GM19240 (cell line): ENCODE measurements around the gene PLCXD1.
"Not testable (repeated sequence)": the region's sequence is repeated elsewhere in the genome, so short reads cannot be mapped to it uniquely, and the experiment has no call there.

Source experiments
- DNase-seq: peaks from one replicate; pipeline ENCODE4 v3.0.0; 2011; ENCODE audit warnings: low spot score; ENCODE audit not compliant: insufficient read length

PLCXD1 gene

DNA sequence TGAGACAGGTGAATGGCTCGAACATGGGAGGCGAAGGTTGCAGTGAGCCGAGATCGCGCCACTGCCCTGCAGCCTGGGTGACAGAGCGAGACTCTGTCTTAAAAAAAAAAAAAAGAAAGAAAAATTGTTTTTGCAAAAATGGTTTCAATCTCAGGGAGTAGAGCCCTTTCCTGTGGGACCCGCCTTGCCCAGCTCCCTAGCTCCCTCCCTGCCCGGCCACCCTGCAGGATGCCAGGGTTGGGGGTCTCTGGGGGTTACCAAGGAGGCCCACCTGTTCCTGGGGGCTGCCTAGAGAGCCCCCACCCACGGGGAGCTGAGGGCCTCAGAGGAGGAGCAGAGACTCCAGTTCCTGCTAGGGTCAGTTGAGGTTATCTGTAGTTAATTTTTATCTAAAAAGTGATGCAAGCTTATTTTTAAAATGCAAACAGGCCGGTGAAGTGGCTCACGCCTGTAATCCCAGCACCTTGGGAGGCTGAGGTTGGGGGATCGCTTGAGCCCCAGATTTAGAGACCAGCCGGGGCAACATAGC, 18.7 kb upstream of the PLCXD1 start:
- no peak for DNase-seq

DNA sequence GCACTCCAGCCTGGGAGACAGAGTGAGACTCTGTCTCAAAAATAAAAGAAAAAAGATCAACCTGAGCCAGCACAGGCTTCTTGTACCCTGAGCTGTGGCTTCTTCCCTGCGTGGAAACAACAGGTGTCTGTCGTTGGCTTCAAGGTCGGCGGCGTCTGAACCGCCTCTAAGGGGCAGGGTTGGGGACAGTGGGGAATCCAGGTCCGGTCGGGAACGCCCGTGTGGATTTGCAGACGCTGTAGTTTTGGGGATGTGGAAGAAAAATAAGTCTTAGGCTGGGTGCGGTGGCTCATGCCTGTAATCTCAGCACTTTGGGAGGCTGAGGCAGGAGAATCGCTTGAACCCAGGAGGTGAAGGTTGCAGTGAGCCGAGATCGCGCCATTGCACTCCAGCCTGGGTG, 17.2 kb upstream of the PLCXD1 start:
- DNase-seq = not testable (repeated sequence)

DNA sequence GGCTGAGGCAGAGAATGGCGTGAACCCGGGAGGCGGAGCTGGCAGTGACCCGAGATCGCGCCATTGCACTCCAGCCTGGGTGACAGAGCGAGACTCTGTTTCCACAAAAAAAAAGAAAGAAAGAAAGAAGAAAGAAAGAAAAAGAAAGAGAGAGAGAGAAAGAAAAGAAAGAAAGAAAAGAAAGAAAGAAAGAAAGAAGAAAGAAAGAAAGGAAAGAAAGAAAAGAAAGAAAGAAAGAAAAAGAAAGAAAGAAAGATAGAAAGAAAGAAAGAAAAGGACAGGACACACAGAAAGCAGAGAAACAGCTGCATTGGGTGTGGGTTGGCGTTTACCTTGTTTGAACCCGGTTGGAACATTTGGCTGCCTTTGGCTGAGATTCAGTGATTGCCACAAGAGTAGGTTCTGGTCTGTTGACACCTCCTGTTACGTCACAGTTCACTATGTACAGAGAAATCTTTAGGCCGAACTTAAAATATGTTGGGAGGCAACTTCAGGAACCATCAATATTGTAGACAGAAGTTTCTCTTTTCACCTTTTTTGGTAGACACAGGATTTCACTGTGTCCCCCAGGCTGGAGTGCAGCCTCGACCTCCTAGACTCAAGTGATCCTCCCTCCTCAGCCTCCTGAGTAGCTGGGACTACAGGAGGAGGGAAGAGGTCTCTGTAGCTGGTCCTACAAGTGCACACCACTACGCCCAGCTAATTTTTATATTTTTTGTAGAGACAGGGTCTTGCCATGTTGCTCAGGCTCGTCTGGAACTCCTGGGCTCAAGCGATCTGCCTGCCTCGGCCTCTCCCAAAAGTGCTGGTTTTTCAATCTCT, 16.3 kb upstream of the PLCXD1 start:
- DNase-seq = no peak

DNA sequence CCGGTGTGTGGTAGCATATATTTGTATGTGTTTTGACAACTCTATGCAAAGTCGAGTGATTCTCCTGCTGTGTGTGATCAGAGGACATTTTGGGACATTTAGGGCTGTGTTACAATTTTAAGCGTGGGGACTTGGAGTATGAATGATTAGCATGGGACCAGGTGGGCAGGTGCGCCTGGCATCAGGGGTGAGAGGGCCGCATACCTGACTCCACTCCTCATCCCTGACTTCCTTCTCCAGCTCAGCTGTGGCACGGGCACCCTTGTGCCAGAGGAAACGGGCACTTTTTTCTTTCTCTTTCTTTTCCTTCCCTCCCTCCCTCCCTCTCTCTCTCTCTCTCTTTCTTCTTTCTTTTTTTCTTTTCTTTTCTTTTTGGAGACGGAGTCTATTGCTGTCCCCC, 15.7 kb upstream of the PLCXD1 start:
- DNase-seq = no peak

DNA sequence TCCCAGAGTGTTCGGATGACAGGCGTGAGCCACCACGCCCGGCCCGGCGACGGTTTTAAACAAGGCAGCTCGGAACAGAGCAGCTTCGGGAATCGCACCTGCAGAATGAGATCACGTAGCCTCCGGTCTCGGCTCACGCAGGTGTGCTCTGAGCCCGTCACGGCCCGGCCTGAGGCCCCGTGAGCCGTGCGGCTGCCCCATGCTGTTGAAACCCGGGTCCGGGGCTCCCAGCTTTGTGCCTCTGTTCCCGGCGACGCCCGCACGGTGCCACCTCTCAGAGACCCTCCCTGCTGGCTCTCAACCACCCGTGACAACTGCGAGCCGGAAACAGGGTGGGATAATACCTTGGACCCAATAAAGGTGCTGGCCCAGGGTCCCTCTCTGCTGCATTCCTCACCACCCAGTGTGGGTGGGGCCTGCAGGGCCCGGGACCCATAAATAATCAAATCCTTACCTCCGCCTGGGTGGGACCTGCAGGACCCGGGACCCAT, 13.4 kb upstream of the PLCXD1 start:
- no peak for DNase-seq

DNA sequence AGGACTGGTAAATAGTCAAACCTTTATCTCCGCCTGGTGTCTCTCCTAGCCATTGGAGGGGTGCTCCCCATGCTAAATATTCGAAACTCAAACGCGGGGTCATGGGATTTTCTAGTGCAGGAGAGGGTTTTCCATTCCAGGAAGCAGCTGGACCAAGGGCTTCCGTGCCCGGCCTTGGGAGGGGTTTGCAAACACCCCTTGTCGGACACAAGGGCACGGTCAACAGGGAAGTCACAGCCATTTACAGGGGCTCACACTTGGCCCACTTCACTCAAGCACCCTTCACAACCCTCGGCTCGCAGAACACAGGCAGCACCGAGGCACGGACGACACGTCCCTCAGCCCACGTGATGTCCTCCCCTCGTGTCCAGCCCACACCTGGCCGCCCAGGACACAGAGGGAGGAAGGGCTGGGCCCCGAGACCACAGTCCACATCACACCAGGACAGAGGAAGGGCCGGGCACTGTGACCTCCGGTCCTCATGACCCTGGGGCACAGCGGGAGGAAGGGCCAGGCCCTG, 10.3 kb upstream of the PLCXD1 start:
- DNase-seq = no peak

DNA sequence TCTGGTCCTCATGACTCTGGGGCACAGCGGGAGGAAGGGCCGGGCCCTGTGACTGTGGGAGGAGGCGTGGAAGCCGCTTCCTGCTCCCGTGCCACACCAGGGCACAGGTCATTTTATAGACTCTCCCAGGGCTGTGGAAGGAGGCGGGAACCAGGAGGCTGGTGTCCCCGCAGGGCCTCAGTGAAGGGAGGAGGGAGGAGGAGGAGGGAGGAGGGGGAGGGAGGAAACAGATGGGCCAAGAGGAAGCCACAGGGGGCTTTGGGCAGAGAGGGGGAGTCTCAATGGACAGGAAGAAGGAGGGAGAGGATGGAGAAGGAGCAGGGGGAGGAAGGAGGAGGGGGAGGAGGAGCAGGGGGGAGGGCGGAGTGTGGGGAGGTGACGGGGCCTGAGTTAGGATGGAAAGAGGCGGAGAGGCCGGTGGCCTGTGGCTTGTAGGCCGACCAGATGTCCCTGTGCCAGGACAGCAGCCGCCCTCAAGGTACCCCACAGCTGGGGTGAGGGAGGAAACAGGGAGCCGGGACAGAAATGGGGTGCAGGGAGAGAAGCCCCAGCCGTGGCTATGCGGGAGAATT, 6.2 kb upstream of the PLCXD1 start:
- no peak for DNase-seq

DNA sequence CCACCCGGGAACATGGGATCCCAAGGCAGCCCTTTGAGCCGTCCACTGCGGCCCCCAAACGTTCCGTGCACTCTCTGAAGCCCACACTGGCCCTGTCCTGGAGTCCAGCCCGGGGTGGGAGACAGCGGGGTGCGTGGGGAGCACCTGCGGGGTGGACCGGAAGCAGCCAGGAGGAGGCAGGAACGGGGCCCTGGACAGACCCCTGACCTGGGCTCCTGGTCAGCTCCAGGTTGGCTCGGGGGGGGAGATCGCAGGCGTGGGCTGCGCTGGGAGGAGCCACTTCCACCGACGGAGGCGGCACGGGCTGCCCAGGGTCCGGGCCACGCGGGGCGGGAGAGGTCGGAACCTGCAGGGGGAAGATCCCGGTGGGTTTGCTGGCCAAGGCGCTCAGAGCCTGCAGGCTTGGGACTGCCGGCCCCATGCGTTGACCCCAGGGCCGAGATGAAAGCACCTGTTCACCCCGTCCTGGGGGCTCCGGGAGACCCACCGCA, 5.7 kb upstream of the PLCXD1 start:
- DNase-seq = no peak

DNA sequence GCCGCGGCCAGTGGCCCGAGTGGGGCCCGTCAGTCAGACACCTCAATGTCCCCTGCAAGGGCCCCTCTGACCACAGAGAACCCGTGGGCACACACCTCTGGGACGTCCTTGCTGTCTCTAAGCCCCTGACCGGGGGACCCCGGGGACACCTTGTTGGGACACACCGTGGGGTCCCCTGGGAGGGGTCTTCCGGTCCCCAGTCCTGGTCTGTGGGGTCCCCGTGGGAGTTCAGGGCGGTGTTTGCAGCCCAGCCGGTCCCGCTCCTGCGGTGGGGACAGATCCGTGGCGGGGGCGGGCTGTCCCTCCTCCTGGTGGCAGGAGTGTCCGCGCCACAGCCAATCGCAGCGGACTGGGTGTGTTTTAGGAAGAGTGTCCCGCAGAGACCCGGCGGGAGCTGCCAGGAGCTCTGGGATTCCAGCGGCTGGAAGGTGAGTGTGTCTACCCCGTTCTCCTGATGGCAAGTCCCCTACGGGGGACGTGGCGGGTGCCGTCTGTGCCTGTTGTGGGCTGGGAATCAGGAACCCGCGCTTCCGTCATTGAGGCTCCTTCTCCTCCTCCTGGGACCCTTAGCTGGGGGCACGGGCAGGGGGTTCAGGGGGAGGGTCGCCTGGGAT, 5.1 kb upstream of the PLCXD1 start:
- DNase-seq = no peak

DNA sequence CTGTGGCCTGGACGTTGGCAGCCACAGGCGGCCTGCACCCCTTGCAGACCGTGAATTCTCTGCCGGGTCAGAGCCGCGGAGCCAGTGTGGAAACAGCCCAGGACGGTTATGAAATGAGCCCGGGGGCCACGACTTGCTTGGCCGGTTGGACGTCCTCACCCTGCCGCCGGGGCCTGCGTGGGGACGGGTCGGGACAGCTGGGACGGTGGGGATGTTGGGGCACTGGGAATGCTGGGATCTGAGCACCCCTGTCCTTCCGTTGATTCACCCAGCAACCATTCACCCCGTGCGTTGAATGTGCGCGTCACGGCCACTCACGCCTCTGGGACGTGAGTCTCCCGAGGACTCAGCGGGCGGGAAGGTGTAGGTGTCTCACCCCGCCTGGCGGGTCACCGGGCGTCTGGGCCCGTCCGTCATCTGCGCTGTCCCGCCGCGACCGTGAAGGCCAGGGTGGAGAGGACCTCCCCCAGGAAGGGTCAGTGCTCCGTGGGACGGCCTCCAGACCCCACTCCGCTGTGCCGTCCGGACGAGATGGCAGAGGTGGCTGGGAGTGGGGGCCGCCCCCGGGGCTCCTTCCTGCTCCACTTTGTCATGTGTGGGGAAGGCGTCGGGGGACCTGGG, 4.5 kb upstream of the PLCXD1 start:
- no peak for DNase-seq

DNA sequence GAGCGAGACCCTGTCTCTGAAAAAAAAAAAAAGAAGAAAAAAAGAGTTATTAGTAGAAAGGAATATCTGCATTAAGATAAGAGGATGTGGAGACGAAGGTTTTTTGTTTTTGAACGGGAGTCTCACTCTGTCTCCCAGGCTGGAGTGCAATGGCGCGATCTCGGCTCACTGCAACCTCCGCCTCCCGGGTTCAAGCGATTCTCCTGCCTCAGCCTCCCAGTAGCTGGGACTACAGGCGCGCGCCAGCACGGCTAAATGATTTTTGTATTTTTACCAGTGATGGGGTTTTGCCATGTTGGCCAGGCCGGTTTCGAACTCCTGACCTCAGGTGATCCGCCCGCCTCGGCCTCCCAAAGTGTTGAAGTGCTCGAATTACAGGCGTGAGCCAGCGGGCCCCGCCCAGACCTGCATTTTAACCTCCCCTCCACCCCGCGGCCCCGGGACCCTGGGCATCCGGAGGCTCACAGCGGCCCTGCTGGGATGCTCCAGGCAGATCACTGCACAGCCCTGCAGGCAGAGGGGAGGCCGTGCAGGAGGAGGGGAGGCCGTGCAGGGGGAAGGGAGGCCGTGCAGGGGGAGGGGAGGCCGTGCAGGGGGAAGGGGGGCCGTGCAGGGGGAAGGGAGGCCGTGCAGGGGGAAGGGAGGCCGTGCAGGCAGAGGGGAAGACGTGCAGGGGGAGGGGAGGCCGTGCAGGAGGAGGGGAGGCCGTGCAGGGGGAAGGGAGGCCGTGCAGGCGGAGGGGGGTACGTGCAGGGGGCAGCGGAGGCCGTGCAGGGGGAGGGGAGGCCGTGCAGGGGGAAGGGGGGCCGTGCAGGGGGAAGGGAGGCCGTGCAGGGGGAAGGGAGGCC, 1.2 kb upstream of the PLCXD1 start:
- not testable (repeated sequence) for DNase-seq

DNA sequence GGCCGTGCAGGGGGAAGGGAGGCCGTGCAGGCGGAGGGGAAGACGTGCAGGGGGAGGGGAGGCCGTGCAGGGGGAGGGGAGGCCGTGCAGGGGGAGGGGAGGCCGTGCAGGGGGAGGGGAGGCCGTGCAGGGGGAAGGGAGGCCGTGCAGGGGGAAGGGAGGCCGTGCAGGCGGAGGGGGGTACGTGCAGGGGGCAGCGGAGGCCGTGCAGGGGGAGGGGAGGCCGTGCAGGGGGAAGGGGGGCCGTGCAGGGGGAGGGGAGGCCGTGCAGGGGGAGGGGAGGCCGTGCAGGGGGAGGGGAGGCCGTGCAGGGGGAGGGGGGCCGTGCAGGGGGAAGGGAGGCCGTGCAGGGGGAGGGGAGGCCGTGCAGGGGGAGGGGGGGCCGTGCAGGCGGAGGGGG, 459 bp upstream of the PLCXD1 start:
- DNase-seq = not testable (repeated sequence)

DNA sequence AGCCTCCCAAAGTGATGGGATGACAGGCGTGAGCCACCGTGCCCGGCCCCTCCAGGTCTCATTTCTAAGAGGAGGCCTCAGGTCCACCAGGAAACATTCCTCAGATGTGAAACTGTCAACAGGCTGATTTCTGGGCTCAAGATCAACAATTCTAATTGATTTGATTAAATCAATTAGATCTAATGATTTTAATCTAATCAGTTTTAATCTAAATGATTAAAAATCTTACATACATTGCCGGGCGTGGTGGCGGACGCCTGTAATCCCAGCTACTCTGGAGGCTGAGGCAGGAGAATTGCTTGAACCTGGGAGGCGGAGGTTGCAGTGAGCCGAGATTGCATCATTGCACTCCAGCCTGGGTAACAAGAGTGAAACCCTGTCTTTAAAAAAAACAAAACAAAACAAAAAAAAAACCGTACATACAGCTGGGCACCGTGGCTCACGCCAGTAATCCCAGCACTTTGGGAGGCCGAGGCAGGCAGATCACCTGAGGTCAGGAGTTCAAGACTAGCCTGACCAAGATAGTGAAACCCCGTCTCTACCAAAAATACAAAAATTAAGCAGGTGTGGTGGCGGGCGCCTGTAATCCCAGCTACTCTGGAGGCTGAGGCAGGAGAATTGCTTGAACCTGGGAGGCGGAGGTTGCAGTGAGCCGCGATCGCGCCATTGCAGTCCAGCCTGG, 960 bp downstream of the PLCXD1 start:
- not testable (repeated sequence) for DNase-seq

DNA sequence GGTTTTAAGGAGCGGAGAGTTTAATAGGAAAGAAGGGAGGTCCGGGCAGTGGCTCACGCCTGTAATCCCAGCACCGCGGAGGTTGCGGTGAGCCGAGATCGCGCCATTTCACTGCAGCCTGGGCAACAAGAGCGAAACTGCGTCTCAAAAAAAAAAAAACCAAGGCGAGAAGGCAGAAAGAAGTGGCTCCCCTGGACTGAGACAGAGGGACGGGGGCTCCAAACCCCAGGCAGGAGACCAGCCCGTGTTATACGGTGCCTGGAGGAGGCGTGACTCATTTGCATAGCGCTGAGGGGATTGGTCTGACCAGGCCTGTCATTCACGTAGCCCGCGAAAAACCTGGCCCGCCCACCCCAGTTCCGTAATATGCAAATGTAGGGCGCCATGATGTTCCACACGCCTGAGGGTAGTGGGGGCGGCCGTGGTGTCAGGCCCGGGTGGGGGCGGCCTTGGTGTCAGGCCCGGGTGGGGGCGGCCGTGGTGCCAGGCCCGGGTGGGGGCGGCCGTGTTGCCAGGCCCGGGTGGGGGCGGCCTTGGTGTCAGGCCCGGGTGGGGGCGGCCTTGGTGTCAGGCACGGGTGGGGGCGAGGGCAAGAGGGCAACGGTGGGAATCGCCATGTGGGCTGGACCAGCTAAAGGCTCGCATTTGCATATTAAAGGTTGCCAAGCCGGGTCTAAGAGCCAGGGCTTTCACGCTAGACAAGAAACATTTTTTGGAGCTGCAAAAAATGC, 2.1 kb downstream of the PLCXD1 start:
- DNase-seq = peak; percentile 95

DNA sequence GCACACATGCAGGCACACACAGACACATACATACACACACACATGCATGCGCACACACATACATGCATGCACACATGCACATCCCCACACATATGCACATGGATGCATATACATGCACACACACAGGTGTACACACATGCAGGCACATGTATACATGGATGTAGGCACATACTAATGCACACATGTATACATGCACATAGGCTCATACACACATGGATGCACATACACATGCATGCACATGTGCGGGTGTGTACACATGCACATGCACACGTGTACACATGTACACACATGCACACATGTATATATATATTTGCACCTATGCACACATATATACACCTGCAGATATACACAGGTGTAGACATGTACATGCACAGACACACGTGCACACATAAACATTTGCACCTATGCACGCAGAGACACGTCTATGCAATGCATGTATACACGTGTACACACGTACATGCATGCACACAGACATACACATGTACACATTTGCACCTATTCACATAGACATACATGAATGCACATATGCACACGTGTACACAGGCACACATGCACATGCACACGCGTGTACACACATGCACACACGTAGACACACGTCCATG, 4.0 kb downstream of the PLCXD1 start:
- no peak for DNase-seq

DNA sequence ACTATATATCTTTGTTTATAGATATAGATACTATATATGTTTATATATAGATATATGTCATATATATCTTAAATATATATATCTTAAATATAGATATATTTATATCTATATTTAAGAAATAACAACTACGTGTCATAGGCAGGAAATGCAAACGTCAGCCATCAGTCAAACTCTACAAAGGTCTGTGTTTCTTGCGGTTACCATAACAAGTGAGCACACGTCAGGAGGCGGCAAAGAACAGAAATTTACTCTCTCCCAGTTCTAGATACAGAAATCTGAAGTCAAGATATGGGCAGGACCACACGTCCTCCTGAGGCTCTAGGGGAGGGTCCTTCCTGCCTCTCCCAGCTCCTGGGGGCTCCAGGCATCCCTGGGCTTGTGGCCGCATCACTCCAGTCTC, 6.5 kb downstream of the PLCXD1 start:
- DNase-seq = no peak

DNA sequence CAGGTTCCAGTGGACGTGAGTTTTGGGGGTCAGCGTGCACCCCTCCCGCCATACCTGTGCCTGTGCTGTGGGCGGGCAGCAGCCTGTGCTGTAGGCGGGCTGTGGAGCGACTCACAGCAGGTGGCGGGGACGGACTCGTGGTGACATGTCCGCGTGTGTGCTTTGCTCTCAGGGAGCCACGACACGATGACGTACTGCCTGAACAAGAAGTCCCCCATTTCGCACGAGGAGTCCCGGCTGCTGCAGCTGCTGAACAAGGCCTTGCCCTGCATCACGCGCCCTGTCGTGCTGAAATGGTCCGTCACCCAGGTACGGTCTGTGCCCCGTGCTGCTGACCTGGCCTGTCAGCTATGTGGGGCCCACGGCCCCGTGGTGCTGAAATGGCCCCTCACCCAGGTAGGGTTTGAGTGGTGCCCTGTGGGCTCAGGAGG, 7.4 kb downstream of the PLCXD1 start:
- no peak for DNase-seq

DNA sequence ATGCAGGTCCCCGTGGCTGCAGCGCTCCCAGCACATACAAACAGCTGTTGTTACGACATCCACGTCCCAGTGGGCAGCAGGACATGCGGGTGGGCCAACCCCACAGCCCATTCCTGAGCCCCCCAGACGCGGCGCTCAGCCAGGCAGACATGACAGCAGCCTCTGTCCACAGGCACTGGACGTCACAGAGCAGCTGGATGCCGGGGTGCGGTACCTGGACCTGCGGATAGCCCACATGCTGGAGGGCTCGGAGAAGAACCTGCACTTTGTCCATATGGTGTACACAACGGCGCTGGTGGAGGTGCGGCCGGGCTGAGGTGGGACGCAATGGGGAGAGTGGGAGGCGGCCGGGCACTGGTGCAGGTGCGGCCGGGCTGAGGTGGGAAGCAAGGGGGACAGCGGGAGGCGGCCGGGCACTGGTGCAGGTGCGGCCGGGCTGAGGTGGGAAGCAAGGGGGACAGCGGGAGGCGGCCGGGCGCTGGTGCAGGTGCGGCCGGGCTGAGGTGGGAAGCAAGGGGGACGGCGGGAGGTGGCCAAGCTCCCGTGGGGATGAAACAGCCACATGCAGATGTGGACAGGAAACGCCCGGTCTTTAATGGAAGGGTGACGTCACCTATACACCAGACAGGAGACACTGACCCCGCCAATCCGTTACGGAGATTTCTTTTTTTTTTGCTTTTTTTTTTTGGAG, 9.4 kb downstream of the PLCXD1 start:
- no peak for DNase-seq
